GM21360 (cell line): Measurements from ENCODE around the gene RIN1.

Experiments used
- ATAC-seq: cut with Tn5 transposase; IDR thresholded peaks from one replicate; pipeline ENCODE4 v1.9.1; 2021; ENCODE audit warnings: mild to moderate bottlenecking, moderate library complexity; ENCODE audit not compliant: unreplicated experiment

RIN1 gene

GRCh38 chr11:66284526-66285078 lies 51.6 kb downstream of the RIN1 start:
- no peak for ATAC-seq

- ATAC-seq, result no peak
Observed at GRCh38 chr11:66283461-66284105, 52.7 kb downstream of the RIN1 start.

DNA sequence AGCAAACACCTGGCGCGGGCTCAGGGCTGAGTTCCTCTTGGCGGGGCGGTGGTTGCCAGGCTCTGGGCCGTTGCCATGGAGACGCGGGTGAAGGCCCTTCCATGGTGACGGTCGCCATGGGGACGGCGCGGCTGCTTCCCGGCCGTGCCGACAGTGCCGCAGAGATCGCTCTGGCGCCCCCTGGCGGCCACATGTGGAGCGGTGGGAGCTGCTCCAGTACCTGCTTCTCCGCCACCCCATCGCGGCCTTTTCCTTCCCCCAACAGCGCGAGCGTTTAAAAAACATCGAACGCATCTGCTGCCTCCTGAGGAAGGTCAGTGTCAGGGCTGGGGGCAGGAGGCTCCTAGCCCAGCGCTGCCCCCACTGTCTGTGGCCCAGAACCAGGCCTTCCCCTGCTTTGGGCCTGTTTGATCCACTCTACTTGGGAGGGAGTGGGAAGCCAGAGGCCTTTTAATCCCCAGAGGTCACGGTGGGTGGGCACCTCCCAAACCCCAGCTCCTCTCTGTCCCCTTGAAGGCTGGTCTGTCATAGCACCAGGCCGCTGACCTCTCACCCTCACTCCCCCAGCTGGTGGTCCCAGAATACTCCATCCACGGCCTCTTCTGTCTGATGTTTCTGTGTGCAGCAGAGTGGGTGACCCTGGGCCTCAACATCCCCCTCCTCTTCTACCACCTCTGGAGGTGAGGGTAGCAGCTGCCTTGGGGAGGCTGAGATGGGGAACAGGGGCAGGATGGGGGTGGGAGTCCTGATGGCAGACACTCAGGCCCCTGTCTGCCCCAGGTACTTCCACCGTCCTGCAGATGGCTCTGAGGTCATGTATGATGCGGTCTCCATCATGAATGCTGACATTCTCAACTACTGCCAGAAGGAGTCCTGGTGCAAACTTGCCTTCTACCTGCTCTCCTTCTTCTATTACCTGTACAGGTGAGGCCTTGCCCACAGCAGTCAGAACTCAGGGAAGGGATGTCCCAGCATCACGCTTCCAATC lies 53.5 kb downstream of the RIN1 start:
- peak; percentile 63 for ATAC-seq
